ENCODE measurements around the gene LRP1.
A peak's percentile ranks its signal among the peaks of the same experiment; 100 is the strongest.

The LRP1 gene

DNA sequence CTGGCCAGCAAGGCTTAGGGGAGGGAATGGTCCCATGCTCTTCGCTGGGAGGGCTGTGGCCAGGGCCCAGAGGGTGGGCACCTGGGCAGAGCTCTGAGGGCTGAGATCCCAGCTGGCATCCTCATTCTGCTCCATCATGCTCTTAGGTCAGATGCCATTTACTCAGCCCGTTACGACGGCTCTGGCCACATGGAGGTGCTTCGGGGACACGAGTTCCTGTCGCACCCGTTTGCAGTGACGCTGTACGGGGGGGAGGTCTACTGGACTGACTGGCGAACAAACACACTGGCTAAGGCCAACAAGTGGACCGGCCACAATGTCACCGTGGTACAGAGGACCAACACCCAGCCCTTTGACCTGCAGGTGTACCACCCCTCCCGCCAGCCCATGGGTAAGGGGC is 49.9 kb downstream of the LRP1 start:
- no peak for DNase-seq

DNA sequence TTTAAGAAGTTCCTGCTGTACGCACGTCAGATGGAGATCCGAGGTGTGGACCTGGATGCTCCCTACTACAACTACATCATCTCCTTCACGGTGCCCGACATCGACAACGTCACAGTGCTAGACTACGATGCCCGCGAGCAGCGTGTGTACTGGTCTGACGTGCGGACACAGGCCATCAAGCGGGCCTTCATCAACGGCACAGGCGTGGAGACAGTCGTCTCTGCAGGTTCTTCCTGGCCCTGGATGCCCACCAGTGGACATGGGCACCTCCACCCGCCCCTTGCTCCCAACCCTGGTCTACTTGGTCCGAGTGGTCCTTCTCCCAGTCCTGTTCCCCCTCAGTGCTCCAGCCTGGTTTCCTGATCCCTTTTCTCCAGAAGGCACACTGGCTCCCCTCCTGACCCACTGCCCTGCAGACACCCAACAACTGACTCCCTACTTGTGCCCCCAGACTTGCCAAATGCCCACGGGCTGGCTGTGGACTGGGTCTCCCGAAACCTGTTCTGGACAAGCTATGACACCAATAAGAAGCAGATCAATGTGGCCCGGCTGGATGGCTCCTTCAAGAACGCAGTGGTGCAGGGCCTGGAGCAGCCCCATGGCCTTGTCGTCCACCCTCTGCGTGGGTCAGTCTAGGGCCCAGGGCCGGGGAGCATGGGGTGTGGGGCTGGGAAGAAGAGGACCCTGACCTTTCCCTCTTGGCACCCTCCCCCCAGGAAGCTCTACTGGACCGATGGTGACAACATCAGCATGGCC is 51.2 kb downstream of the LRP1 start:
- no peak for DNase-seq

DNA sequence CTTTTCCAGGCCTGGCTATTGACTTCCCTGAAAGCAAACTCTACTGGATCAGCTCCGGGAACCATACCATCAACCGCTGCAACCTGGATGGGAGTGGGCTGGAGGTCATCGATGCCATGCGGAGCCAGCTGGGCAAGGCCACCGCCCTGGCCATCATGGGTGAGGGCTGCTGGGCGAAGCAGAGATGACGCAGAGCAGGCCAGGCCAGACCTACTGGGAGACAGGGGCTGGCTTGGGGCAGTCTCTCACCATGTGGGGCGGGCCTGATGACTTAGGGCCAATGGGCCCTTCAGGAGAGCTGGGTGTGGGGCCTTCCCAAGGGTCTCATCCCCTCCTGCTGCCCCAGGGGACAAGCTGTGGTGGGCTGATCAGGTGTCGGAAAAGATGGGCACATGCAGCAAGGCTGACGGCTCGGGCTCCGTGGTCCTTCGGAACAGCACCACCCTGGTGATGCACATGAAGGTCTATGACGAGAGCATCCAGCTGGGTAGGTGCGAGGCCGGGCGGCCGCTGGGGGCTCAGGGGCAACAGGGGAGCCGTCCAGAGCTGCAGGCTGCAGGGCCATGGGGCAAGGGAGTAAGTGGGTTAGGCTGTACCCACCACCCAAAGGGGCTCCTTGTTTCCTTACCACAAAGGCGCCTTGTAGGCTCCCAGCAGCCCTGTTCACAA is 52.2 kb downstream of the LRP1 start:
- no peak for DNase-seq

DNA sequence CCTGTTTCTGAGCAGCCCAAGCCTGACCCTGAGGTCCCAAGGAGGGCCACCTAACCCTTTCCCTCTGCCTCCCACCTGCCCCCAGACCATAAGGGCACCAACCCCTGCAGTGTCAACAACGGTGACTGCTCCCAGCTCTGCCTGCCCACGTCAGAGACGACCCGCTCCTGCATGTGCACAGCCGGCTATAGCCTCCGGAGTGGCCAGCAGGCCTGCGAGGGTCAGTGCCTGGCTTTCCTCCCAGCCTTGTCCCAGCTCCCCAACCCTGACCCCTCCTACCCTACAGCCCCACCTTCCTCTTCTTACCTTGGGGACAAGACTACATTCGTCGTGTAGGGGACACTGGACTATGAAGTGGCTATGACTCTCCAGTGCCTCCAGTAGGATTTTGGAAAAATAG is 52.8 kb downstream of the LRP1 start:
- no peak for DNase-seq

DNA sequence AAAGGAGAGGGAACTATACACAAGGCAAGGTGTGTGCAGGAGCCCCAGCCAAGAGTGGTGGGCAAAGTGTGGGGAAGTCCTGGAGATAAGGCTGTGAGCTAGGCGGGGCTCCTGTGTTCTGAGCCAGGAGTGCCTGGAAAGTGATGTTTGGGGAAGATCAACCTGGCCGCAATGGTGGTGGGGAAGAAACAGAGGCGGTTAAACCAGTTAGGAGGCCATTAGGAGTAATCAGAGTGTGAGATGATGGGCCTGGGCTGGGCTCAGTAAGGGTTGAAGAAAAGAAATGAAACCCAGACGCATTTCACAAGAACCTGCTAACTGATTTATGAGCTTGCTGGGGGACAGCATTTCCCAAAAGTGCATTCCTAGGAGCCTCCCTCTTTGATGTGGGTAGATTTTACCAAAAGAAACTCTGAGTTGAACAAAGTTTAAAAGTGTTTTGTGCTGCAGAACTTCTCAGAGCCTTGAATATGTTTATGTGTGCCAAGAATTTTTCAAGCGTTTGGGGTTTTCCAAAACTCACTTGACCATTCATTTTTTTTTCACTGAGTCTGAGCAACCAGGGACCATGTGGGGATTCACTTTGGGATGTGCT is 53.4 kb downstream of the LRP1 start:
- DNase-seq = no peak

DNA sequence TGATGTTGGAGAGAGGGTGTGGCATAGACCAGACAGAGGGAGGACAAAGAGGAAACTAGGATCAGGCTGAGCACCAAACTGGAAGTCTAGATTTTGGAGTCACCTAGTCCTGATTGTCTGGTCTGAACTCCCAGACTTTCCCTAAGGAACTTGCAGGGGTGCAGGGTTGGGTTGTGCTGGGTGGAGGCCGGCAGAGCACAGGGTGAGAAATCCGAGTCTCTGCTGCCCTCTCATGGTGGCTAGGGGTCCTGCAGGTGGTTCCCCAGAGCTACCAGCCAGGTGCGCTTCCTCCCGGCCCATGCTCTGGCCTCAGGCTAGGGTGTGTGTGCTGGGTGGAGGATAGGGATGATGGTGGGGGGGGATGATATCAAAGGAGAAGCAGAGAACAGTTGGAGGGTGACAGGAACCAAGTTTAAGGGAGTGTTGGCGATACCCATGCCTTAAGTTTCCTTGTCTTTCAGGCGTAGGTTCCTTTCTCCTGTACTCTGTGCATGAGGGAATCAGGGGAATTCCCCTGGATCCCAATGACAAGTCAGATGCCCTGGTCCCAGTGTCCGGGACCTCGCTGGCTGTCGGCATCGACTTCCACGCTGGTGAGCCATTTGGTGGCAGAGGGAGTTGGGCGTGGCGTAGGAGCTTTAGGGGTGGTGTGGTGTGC is 54.8 kb downstream of the LRP1 start:
- DNase-seq = peak; percentile 64 to 82

DNA sequence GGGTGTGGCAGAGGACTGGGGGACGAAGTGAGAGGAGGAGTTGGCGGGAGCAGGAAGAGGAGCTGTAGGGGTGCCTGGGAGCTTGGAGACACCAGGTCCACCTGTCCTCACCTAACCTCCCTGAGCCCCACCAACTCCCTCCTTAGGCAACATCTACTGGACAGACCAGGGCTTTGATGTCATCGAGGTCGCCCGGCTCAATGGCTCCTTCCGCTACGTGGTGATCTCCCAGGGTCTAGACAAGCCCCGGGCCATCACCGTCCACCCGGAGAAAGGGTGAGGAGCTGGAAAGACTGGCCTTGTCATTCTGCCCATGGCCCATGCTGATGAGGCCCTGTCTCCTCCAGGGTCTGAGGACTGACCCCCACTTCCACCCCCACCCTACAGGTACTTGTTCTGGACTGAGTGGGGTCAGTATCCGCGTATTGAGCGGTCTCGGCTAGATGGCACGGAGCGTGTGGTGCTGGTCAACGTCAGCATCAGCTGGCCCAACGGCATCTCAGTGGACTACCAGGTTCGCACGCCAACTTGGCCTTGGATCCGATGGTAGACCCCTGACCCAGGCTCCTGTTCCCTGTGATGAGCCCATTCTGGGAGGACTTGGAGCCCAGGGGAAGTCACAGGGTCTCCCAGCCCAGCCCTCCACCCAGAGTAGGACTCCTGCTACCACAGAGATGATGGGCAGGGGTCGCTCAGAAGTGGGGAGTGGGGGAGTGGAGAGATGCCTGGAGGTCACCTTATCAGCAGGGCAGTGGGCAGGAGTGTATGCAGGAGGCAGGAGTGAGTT is 55.8 kb downstream of the LRP1 start:
- no peak for DNase-seq

DNA sequence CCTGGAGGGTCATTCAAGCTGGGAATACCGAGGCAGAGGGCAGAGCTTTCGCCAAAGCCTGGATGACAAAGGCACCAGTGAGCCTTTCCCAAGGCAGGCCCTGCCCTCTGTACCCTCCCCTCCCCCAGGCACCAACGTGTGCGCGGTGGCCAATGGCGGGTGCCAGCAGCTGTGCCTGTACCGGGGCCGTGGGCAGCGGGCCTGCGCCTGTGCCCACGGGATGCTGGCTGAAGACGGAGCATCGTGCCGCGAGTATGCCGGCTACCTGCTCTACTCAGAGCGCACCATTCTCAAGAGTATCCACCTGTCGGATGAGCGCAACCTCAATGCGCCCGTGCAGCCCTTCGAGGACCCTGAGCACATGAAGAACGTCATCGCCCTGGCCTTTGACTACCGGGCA is 57.1 kb downstream of the LRP1 start:
- DNase-seq = no peak

DNA sequence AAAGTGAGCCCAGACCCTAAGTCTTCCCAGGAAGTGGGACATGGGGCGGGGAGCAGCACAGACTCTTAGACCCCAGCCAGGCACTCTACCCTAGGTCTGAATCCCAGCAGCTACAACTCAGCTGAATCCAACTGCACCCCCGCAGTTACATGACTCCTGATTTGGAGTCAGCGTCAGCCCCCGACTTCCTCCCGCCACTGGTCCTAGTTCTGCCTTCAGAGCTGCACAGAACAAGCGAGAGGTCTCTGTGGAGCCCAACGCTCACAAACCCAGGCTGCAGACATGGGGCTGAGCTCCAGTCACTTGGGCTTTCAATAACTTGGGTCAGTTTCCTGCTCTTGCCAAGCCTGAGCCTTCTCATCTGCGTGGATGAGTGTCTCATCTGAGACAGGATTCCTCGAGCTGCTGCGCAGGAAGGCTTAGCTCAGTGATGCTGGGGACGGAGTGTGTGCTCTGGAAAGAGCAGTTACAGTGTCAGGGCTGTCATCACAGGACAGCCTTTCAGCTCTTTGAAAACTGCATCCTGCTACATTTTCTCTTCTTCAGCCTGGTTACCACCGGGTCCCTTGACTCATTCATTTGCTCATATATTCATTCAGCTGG is 57.7 kb downstream of the LRP1 start:
- DNase-seq = no peak

DNA sequence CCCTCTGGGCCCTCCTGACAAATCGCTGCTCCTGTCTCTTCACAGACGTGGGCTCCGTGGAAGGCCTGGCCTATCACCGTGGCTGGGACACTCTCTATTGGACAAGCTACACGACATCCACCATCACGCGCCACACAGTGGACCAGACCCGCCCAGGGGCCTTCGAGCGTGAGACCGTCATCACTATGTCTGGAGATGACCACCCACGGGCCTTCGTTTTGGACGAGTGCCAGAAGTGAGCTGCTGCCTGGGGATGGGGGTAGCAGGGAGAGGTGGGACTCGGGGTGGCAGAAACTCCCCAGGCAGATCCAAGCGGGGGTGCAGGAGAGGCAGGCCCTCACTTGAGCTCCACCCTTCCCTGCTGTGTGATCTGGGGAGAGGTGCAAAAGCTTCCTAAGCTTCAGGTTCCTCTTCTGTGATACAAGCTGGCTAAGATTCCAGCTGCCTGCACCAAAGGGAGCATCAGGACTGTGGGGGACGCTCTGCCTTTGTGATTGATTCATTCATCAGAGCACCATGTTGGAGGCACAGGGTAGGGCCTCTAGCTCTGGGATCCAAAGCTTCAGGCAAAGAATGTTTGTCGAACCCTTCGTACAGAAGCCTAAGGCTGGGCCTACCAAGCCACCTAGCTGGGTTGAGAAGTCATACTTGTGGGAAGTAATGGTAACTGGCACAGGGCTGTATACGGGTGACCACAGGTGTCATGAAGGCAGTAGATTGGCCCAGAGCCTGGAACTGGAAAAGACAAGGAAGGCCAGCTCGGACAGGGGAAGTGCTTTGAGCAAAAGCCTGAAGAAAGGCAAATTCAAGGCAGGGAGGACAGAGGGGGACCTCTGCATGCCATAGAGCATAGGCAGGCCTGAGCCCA is 59.2 kb downstream of the LRP1 start:
- no peak for DNase-seq

DNA sequence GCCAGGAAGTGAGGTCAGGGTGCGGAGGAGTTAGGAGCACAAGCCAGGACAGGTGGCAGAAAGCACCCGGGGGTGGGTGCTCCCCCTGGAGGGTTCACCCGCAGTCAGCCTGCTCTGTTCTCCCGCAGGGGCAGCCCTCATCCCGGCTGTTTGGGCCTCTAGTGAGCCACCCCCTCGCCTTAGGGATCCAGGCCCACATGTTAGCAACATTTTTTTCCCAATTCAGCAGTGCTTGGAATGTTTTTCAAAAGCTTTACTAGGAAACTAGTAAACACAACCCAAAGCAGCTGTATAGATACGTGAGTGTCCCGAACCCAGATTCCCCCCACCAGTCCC is 59.8 kb downstream of the LRP1 start:
- no peak for DNase-seq

DNA sequence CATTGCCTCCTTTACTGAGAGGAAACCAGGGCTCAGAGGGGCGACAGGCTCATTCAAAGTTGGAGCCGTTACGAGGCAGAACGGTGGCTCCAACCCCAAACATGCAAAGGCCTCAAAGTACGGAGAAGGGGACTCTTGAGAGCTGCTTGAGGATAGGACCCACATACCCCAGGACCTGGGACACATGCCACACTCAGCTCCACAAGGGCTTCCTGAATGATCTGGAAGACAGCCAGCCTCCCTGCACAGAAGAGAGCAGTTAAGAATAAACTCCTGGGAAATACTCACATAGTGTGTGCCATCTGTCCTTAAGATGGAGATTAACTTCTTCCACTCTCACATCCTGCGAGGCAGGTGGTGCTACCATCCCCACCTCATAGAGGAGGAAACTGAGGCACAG is 61.8 kb downstream of the LRP1 start:
- DNase-seq = no peak

DNA sequence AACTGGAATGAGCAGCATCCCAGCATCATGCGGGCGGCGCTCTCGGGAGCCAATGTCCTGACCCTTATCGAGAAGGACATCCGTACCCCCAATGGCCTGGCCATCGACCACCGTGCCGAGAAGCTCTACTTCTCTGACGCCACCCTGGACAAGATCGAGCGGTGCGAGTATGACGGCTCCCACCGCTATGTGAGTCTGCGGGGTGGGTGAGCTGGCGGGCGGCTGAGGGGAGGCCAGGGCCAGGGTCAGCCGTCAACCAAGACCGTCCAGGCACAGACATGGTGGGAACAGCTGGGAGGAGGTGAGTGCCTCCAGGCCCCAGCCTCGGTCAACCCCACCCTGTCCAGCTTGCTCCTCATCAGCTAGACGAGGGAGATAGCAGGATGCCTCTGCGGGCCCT is 62.5 kb downstream of the LRP1 start:
- no peak for DNase-seq

DNA sequence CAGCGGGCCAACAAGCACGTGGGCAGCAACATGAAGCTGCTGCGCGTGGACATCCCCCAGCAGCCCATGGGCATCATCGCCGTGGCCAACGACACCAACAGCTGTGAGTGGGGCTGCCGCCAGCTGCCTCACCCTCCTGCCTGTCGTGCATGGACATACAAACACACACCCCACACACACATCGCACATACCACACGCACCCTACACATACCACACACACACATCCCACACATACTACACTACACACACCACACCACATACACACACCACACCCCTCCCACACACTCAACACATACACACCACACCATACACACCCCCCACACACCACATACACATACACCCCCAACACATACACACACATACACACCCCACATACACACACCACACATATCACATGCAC is 63.1 kb downstream of the LRP1 start:
- DNase-seq = no peak

DNA sequence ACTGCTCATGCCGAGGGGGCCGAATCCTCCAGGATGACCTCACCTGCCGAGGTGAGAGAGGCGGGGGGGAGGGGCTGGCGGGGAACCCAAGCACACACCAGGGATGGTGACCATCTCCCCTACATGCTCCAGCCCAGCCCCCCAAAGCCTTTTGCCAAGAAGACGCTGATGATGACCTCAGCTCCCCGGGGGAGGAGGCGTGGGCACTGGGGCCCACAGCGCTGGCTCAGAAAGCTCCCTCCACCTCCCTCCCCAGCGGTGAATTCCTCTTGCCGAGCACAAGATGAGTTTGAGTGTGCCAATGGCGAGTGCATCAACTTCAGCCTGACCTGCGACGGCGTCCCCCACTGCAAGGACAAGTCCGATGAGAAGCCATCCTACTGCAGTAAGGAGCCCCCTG is 64.6 kb downstream of the LRP1 start:
- DNase-seq = no peak

DNA sequence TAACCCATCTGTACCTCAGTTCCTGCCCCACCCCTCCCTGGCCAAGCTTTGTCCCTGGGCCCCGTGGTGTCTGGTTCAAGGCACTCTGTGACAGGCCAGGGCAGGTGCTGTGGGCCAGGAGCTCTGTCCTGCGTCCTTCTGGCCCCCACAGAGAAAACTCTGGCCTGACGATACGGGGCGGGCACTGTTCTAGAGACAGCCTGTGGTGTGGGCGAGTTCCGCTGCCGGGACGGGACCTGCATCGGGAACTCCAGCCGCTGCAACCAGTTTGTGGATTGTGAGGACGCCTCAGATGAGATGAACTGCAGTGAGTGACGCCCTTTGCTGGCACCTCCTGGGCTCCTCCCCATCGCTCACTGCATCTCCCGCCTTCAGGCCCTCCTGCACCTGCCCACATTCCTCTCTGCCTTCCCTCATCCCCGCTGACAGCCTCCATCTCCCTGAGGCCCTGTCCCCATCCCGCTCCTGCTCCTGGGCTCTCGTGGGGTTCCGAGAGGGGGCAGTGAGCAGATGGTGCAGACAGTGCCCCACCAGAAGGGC is 65.5 kb downstream of the LRP1 start:
- DNase-seq = no peak

DNA sequence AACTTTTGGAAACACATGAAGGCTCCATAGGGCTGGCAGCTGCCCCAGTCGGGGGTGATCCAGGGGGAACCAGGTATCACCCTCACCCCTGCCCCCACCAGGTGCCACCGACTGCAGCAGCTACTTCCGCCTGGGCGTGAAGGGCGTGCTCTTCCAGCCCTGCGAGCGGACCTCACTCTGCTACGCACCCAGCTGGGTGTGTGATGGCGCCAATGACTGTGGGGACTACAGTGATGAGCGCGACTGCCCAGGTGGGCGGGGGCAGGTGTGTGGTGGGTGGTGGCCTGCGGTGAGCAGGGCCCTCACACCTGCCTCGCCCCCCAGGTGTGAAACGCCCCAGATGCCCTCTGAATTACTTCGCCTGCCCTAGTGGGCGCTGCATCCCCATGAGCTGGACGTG is 66.0 kb downstream of the LRP1 start:
- DNase-seq = no peak

DNA sequence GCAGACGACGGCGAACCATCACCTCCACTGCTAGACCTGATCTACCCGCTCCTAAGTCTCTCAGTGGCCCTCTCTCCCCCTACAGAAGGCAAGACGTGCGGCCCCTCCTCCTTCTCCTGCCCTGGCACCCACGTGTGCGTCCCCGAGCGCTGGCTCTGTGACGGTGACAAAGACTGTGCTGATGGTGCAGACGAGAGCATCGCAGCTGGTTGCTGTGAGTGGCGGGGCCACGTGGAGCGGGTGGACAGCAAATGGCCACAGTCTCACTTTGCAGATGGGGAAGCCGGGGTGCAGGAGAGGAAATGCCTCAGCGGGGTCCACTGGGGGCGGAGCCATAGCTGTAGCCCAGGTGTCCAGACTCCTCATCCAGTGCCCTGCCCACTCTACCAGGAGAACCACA is 66.9 kb downstream of the LRP1 start:
- no peak for DNase-seq

DNA sequence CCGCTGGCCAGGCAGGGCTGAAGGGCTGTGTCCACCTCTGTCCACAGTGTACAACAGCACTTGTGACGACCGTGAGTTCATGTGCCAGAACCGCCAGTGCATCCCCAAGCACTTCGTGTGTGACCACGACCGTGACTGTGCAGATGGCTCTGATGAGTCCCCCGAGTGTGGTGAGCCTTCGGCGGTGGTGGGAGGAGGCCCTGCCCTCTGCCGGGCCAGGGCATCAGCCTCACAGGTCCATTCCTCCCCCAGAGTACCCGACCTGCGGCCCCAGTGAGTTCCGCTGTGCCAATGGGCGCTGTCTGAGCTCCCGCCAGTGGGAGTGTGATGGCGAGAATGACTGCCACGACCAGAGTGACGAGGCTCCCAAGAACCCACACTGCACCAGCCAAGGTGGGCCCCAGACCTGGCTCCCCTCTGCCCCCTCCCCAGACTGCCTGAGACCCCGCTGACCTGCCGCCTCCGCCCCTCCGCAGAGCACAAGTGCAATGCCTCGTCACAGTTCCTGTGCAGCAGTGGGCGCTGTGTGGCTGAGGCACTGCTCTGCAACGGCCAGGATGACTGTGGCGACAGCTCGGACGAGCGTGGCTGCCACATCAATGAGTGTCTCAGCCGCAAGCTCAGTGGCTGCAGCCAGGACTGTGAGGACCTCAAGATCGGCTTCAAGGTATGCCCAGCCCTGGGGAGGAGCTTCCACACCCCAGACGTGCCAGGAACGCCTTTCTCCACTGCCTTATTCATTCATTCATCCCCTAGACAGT is 67.5 kb downstream of the LRP1 start:
- DNase-seq = no peak

DNA sequence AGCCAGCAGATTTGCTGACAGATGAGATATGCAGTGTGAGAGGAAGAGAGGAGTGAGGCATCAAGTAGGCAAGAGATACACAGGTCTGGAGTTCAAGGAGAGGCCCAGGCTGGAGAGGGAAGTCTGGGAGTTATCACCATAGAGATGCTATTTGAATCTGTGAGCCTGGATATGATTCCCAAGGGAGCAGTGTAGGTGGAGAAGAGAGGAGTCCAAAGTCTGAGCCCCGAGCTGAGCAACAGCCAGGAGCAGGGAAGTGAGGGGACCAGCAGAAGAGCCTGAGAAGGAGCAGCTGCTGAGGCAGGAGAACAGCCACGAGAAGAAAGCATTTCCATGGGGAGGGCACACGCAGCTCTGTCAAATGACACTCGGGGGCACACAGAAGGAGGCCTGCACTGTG is 68.2 kb downstream of the LRP1 start:
- DNase-seq = no peak

DNA sequence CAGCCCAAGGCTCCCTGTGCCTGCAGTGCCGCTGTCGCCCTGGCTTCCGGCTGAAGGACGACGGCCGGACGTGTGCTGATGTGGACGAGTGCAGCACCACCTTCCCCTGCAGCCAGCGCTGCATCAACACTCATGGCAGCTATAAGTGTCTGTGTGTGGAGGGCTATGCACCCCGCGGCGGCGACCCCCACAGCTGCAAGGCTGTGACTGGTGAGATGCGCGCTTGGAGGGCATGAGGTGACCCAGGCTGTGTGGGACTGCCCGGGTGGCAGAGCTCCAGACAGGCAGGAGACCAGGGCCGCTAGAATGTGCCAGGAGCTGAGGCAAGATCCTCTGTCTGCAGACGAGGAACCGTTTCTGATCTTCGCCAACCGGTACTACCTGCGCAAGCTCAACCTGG is 68.7 kb downstream of the LRP1 start:
- DNase-seq = no peak
